SK-N-SH (cell line): ENCODE data around the gene TSFM. TPM values are rescaled to one million over a fixed set of nuclear protein-coding genes. Genes with fewer than 3 reads are reported as not detected.

ENCODE experiments used
- CTCF ChIA-PET: fragments of 300-600, 350-600 bp; formaldehyde crosslinking; extraction: SDS; loops from one replicate; lab custom pipeline; 2021; lab: Yijun Ruan, JAX
- POLR2A ChIA-PET: fragments of 350-600 bp; sonication (Branson Sonifier 250); formaldehyde crosslinking; extraction: SDS; loops from one replicate; lab custom pipeline; 2020; ENCODE audit warnings: antibody characterized with exemption, inconsistent platforms; lab: Yijun Ruan, JAX
- DNase-seq: peaks from one replicate; pipeline ENCODE4 v3.0.0; 2012
- H2AFZ ChIP-seq: fragments of 200-600 bp; sonication (generic); 2 replicates; pipeline ENCODE4 v1.8.1; 2016; ENCODE audit warnings: antibody characterized with exemption, mild to moderate bottlenecking, low read depth
- H3F3A ChIP-seq: fragments of 200-600 bp; sonication (generic); replicated peaks from 2 replicates; pipeline ENCODE3; 2016; ENCODE audit warnings: antibody characterized with exemption, mild to moderate bottlenecking; ENCODE audit not compliant: insufficient read depth
- H3K27ac ChIP-seq, 2 experiments: fragments of 200-500 bp in 1 of 2; fragments of 200-600 bp in 1 of 2; sonication (Bioruptor generic) in 1 of 2; sonication (generic), shearing (Covaris generic) in 1 of 2; 2 replicates each; pipeline versions ENCODE4 v1.5.1 to v1.6.1; 2014 to 2016; ENCODE audit warnings: low read depth in 2 of 2, inconsistent platforms in 1 of 2, low read length in 1 of 2, mild to moderate bottlenecking in 1 of 2, mixed read lengths in 1 of 2
- H3K27me3 ChIP-seq: fragments of 200-600 bp; sonication (generic), shearing (Covaris generic); 2 replicates; pipeline ENCODE4 v1.6.1; 2016; ENCODE audit warnings: mixed run types; ENCODE audit not compliant: insufficient read depth
- H3K36me3 ChIP-seq, 2 experiments: fragments of 200-500 bp in 1 of 2; fragments of 200-600 bp in 1 of 2; sonication (Bioruptor generic) in 1 of 2; sonication (generic) in 1 of 2; replicated peaks in 1 of 2; 2 replicates each; pipeline versions ENCODE3 to v1.5.1; 2014 to 2016; ENCODE audit warnings: low read length in 1 of 2, mild to moderate bottlenecking in 1 of 2; ENCODE audit not compliant: insufficient read depth in 2 of 2, control insufficient read depth in 1 of 2
- H3K4me1 ChIP-seq, 2 experiments: fragments of 200-500 bp in 1 of 2; fragments of 200-600 bp in 1 of 2; sonication (Bioruptor generic) in 1 of 2; sonication (generic), shearing (Covaris generic) in 1 of 2; 2 replicates each; pipeline versions ENCODE4 v1.5.1 to v1.6.1; 2014 to 2016; ENCODE audit warnings: low read depth in 1 of 2, low read length in 1 of 2, mixed run types in 1 of 2; ENCODE audit not compliant: insufficient read depth in 2 of 2, control insufficient read depth in 1 of 2
- H3K4me2 ChIP-seq: fragments of 200-600 bp; sonication (generic), shearing (Covaris generic); 2 replicates; pipeline ENCODE4 v1.6.1; 2017; ENCODE audit warnings: mixed run types
- H3K4me3 ChIP-seq, 2 experiments: fragments of 200-500 bp in 1 of 2; fragments of 200-600 bp in 1 of 2; sonication (Bioruptor generic) in 1 of 2; sonication (generic), shearing (Covaris generic) in 1 of 2; 2 replicates each; pipeline versions ENCODE4 v1.5.1 to v1.8.1; 2014 to 2016; ENCODE audit warnings: low read depth in 2 of 2, inconsistent platforms in 1 of 2, low read length in 1 of 2, mild to moderate bottlenecking in 1 of 2, mixed read lengths in 1 of 2, moderate library complexity in 1 of 2
- H3K79me2 ChIP-seq: fragments of 200-600 bp; sonication (generic); 2 replicates; pipeline ENCODE4 v1.8.1; 2017; ENCODE audit warnings: mild to moderate bottlenecking; ENCODE audit not compliant: insufficient read depth
- H3K9ac ChIP-seq: fragments of 200-600 bp; sonication (generic); 2 replicates; pipeline ENCODE4 v1.6.1; 2017; ENCODE audit warnings: mixed run types
- H3K9me2 ChIP-seq: fragments of 200-600 bp; sonication (generic); 2 replicates; pipeline ENCODE4 v1.6.1; 2017; ENCODE audit warnings: mixed run types
- H3K9me3 ChIP-seq: fragments of 200-600 bp; sonication (generic); 2 replicates; pipeline ENCODE4 v1.6.1; 2017; ENCODE audit warnings: mixed run types, mild to moderate bottlenecking, moderate library complexity
- H4K20me1 ChIP-seq: fragments of 200-600 bp; sonication (generic); 2 replicates; pipeline ENCODE4 v1.6.1; 2017; ENCODE audit warnings: mild to moderate bottlenecking, mixed run types; ENCODE audit not compliant: insufficient read depth
- CHD2 ChIP-seq: fragments of 150-350 bp; IDR thresholded peaks from 2 replicates; pipeline ENCODE4 v1.6.1; 2018; ENCODE audit warnings: low read length; ENCODE audit not compliant: partially characterized antibody
- ELF1 ChIP-seq: IDR thresholded peaks from 2 replicates; pipeline ENCODE4 v1.4.0; 2012
- EP300 ChIP-seq, 2 experiments: IDR thresholded peaks; 2 replicates each; pipeline versions ENCODE4 v1.4.0 to v1.6.1; 2012; ENCODE audit warnings: borderline replicate concordance in 1 of 2, low read depth in 1 of 2, low read length in 1 of 2
- FOSL2 ChIP-seq: IDR thresholded peaks from 2 replicates; pipeline ENCODE4 v1.4.0; 2012; ENCODE audit warnings: low read depth, mild to moderate bottlenecking, moderate library complexity, borderline replicate concordance
- FOXM1 ChIP-seq: IDR thresholded peaks from 2 replicates; pipeline ENCODE4 v1.4.0; 2012; ENCODE audit warnings: low read depth, mild to moderate bottlenecking
- GABPA ChIP-seq: IDR thresholded peaks from 2 replicates; pipeline ENCODE4 v1.4.0; 2012; ENCODE audit warnings: low read depth, mild to moderate bottlenecking
- JUND ChIP-seq: IDR thresholded peaks from 2 replicates; pipeline ENCODE4 v1.4.0; 2012
- MEF2A ChIP-seq: IDR thresholded peaks from 2 replicates; pipeline ENCODE4 v1.4.0; 2012; ENCODE audit warnings: low read depth, borderline replicate concordance
- MXI1 ChIP-seq: IDR thresholded peaks from 2 replicates; pipeline ENCODE4 v1.6.1; 2012; ENCODE audit warnings: mild to moderate bottlenecking, low read depth, low read length, improper control_type of control experiment
- NRF1 ChIP-seq: IDR thresholded peaks from 2 replicates; pipeline ENCODE4 v1.6.1; 2012; ENCODE audit warnings: low read depth, mild to moderate bottlenecking, low read length
- PBX3 ChIP-seq: IDR thresholded peaks from 2 replicates; pipeline ENCODE4; 2012
- RCOR1 ChIP-seq: fragments of 150-350 bp; IDR thresholded peaks from 2 replicates; pipeline ENCODE4 v1.6.1; 2017; ENCODE audit warnings: antibody characterized with exemption, low read length
- REST ChIP-seq: IDR thresholded peaks from 2 replicates; pipeline ENCODE4 v1.6.1; 2012; ENCODE audit warnings: mild to moderate bottlenecking, low read depth, low read length, moderate library complexity
- RFX5 ChIP-seq: IDR thresholded peaks from 2 replicates; pipeline ENCODE4 v1.6.1; 2012; ENCODE audit warnings: mild to moderate bottlenecking, improper control_type of control experiment, low read length
- SIN3A ChIP-seq: IDR thresholded peaks from 2 replicates; pipeline ENCODE4 v1.6.1; 2012; ENCODE audit warnings: low read depth, mild to moderate bottlenecking, low read length, moderate library complexity, borderline replicate concordance
- SMC3 ChIP-seq: IDR thresholded peaks from 2 replicates; pipeline ENCODE4 v1.6.1; 2012; ENCODE audit warnings: low read depth, low read length, improper control_type of control experiment
- TAF1 ChIP-seq: IDR thresholded peaks from 2 replicates; pipeline ENCODE4 v1.6.1; 2012; ENCODE audit warnings: low read depth, mild to moderate bottlenecking, low read length, moderate library complexity, borderline replicate concordance
- TCF12 ChIP-seq: IDR thresholded peaks from 2 replicates; pipeline ENCODE4 v1.4.0; 2012
- TEAD4 ChIP-seq: IDR thresholded peaks from 2 replicates; pipeline ENCODE4 v1.4.0; 2012; ENCODE audit warnings: mild to moderate bottlenecking, borderline replicate concordance; ENCODE audit not compliant: insufficient read depth
- YY1 ChIP-seq: IDR thresholded peaks from 2 replicates; pipeline ENCODE4 v1.4.0; 2012; ENCODE audit warnings: low read depth, mild to moderate bottlenecking
- WGBS: methylation state at CpG from one replicate; pipeline ENCODE4 v1.1.6; 2017; ENCODE audit warnings: low lambda C conversion rate; 5-methylcytosine and 5-hydroxymethylcytosine counted together
- polyA plus RNA-seq, 3 experiments: library from polyadenylated mRNA; depleted of rRNA; stranded (reverse); fragments of >200 nt; gene quantifications; 2 replicates each; pipeline ENCODE4 v1.2.3, GENCODE V29; 2012
- TF ChIP-seq, protein P1 (sequence below): fragments of 150-350 bp; IDR thresholded peaks from 2 replicates; pipeline ENCODE4 v1.6.1; 2017; ENCODE audit warnings: antibody characterized with exemption, low read length, low read depth, borderline replicate concordance

Gene TSFM
- polyA plus RNA-seq, 1 of the 3 experiments (the other 2 are of a cell fraction): 28.7 TPM

DNA sequence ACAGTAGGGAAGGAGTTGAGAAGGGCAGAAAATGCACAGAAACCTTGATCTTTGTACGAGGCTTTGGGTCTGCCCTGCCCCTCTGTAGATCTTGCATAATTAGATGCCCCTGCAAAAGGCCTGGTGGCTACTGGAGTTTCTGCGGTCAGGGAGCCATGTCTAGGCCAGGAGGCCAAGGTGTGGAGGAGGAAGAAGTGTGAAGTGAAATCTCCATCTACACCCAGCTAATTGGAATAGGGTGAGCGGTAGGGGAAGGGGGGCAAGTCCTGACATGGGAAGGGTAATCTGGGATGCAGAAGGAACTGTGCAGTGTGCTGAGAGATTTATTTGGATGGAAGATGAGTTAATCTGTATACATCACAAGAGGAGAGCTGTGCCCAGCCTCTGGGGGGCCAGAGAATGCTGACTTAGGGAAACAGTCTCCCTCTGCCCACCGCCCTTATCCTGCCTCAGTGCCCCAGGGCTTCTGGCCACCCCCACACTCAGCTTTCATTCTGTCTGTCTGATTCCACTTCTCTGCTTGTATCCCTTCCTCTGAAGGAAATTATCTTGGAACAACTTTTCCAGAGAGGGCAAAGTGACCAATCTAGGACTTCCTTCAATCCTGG lies 21.1 kb upstream of the TSFM start (continued):
- TF ChIP-seq PBX3 (no peak), YY1 (no peak), EP300 (IDR thresholded peaks at IDR 0.05; ENCODE audit: borderline replicate concordance in 1 of 2, low read depth in 1 of 2, low read length in 1 of 2) (no peak), SIN3A (no peak), RCOR1 (no peak), MXI1 (no peak), RFX5 (no peak), ELF1 (no peak), GABPA (no peak), JUND (no peak)
- TF ChIP-seq, protein P1, sequence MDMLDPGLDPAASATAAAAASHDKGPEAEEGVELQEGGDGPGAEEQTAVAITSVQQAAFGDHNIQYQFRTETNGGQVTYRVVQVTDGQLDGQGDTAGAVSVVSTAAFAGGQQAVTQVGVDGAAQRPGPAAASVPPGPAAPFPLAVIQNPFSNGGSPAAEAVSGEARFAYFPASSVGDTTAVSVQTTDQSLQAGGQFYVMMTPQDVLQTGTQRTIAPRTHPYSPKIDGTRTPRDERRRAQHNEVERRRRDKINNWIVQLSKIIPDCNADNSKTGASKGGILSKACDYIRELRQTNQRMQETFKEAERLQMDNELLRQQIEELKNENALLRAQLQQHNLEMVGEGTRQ: no peak

DNA sequence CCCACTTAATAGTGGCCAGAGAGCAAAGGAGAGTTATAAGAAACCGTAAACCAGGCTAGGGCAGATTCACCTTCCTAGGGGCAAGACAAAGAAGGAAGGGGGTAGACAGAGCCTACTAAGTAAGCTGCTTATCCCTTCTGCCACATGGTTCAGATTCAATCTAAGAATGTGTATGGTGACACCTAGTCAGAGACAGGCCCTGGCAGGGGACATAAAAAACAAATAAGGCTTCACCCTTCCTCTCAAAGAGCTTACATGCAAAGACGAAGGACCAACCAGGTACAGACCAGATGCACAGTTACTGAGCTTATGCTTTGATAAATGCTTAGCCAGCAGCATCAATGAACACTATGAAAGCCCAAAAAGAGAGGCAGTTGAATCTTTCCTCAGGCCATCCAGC lies 20.1 kb upstream of the TSFM start:
- Histone ChIP-seq H4K20me1 (peaks cover 7% of the 10 kb centered on the region), H3K27ac (no peak overlapping the region), H3K4me2 (no peak overlapping the region), H3K9me2 (no peaks in the 10 kb centered on the region), H3K79me2 (no peaks in the 10 kb centered on the region), H3K4me3 (no peak overlapping the region), H3K4me1 (peaks cover 0 to 24% of the 10 kb centered on the region in 2 experiments; a peak in 1 of 4 replicates), H2AFZ (no peak overlapping the region), H3K27me3 (no peaks in the 10 kb centered on the region; the same call in 1 of the 2 replicates), H3K36me3 (peaks cover 3 to 20% of the 10 kb centered on the region in 2 experiments), H3K9ac (no peak overlapping the region), H3K9me3 (no peaks in the 10 kb centered on the region)
- DNase-seq: no peak
- 82% methylated on average over 2 of the region's 2 CpGs for WGBS
- CTCF ChIA-PET: interaction anchor here (1.5 kb wide), 1 partner anchor 21 kb away, joined by 4 read pairs; the partner anchor contains the start of gene TSFM
- TF ChIP-seq TCF12: no peak
- TF ChIP-seq FOXM1: no peak
- no peak for TF ChIP-seq FOSL2
- no peak for TF ChIP-seq JUND
- no peak for TF ChIP-seq CHD2
- no peak for TF ChIP-seq MEF2A
- no peak for TF ChIP-seq PBX3
- TF ChIP-seq TAF1: no peak
- no peak for TF ChIP-seq RFX5
- TF ChIP-seq SMC3: no peak
- TF ChIP-seq REST: no peak
- no peak for TF ChIP-seq NRF1
- TF ChIP-seq TEAD4: no peak
- TF ChIP-seq, all 33 proteins: peak for 0
- POLR2A ChIA-PET: no interaction called here
- H3F3A ChIP-seq: peaks cover 11% of the 10 kb centered on the region
